HepG2 (cell line): ENCODE results near the gene EIF4H. TPM values are rescaled to one million over a fixed set of nuclear protein-coding genes. Genes with fewer than 3 reads are reported as not detected.

Experiments
- ASH2L ChIP-seq: fragments of 300-600, 200-600 bp; sonication (generic); IDR thresholded peaks from 2 replicates; pipeline ENCODE4 v1.7.0; 2017; ENCODE audit warnings: low read depth, mild to moderate bottlenecking, moderate library complexity, mixed read lengths, low read length; ENCODE audit not compliant: insufficient read length
- DDIT3 ChIP-seq: sonication (generic); formaldehyde crosslinking; IDR thresholded peaks from 2 replicates; pipeline ENCODE4 v1.4.0; 2020; ENCODE audit warnings: mild to moderate bottlenecking, missing genetic modification reagents
- FOXK2 ChIP-seq: fragments of 450-650 bp; IDR thresholded peaks from 2 replicates; pipeline ENCODE4 v1.6.1; 2016
- HES4 ChIP-seq: sonication (generic); formaldehyde crosslinking; IDR thresholded peaks from 2 replicates; pipeline ENCODE4 v1.9.0; 2021; ENCODE audit warnings: mild to moderate bottlenecking, missing genetic modification reagents, borderline replicate concordance
- HHEX ChIP-seq: IDR thresholded peaks from 2 replicates; pipeline ENCODE4 v1.6.1; 2016; ENCODE audit warnings: control low read depth
- HMG20B ChIP-seq: conservative IDR thresholded peaks from 2 replicates; pipeline ENCODE4 v1.6.1; 2016; ENCODE audit warnings: missing genetic modification reagents, missing compliant biosample characterization
- HOMEZ ChIP-seq: IDR thresholded peaks from 2 replicates; pipeline ENCODE4 v1.6.1; 2016; ENCODE audit warnings: low read depth
- MAFK ChIP-seq, 2 experiments: IDR thresholded peaks in 1 of 2; conservative IDR thresholded peaks in 1 of 2; 2 replicates each; pipeline ENCODE4 v1.6.1; 2011; ENCODE audit warnings: improper control_type of control experiment in 2 of 2, low read length in 2 of 2
- MED8 ChIP-seq: sonication (generic); formaldehyde crosslinking; IDR thresholded peaks from 2 replicates; pipeline ENCODE4 v1.8.1; 2023; ENCODE audit warnings: mild to moderate bottlenecking, missing genetic modification reagents; ENCODE audit not compliant: insufficient replicate concordance
- MXI1 ChIP-seq: IDR thresholded peaks from 3 replicates; pipeline ENCODE4 v1.6.1; 2012; ENCODE audit warnings: low read depth, low read length, inconsistent platforms, borderline replicate concordance
- NCOA2 ChIP-seq: sonication (generic); formaldehyde crosslinking; IDR thresholded peaks from 2 replicates; pipeline ENCODE4 v1.8.0; 2022; ENCODE audit warnings: inconsistent platforms
- POLR2G ChIP-seq: fragments of 200-400 bp; formaldehyde crosslinking; IDR thresholded peaks from 2 replicates; pipeline ENCODE4 v1.6.1; 2018; ENCODE audit warnings: mild to moderate bottlenecking, low read depth, low read length, moderate library complexity
- RNF2 ChIP-seq: fragments of 450-650 bp; conservative IDR thresholded peaks from 2 replicates; pipeline ENCODE4 v1.6.1; 2016; ENCODE audit warnings: low read depth
- SIX4 ChIP-seq: sonication (generic); formaldehyde crosslinking; IDR thresholded peaks from 2 replicates; pipeline ENCODE4 v1.4.0; 2020; ENCODE audit warnings: missing genetic modification reagents
- SNRNP70 ChIP-seq: fragments of 200-400 bp; formaldehyde crosslinking; IDR thresholded peaks from 2 replicates; pipeline ENCODE4 v1.6.1; 2017; ENCODE audit warnings: mild to moderate bottlenecking, low read depth, low read length, moderate library complexity
- THAP7 ChIP-seq: sonication (generic); formaldehyde crosslinking; IDR thresholded peaks from 2 replicates; pipeline ENCODE4 v1.8.1; 2023; ENCODE audit warnings: mild to moderate bottlenecking, missing genetic modification reagents
- TOE1 ChIP-seq: sonication (generic); formaldehyde crosslinking; IDR thresholded peaks from 2 replicates; pipeline ENCODE4 v1.4.0; 2020; ENCODE audit warnings: mild to moderate bottlenecking, missing genetic modification reagents
- TSC22D2 ChIP-seq: sonication (generic); formaldehyde crosslinking; IDR thresholded peaks from 2 replicates; pipeline ENCODE4 v1.5.1; 2020; ENCODE audit warnings: missing genetic modification reagents, mild to moderate bottlenecking, borderline replicate concordance
- ZNF180 ChIP-seq: sonication (generic); formaldehyde crosslinking; IDR thresholded peaks from 2 replicates; pipeline ENCODE4 v1.4.0; 2020; ENCODE audit warnings: low read depth, missing genetic modification reagents, borderline replicate concordance
- ZNF276 ChIP-seq: sonication (generic); formaldehyde crosslinking; IDR thresholded peaks from 2 replicates; pipeline ENCODE4 v1.4.0; 2020; ENCODE audit warnings: mild to moderate bottlenecking, low read depth, missing genetic modification reagents
- ZNF34 ChIP-seq: sonication (generic); formaldehyde crosslinking; IDR thresholded peaks from 2 replicates; pipeline ENCODE4 v1.4.0; 2020; ENCODE audit warnings: mild to moderate bottlenecking, missing genetic modification reagents, borderline replicate concordance
- ZNF530 ChIP-seq: sonication (generic); formaldehyde crosslinking; IDR thresholded peaks from 2 replicates; pipeline ENCODE4 v1.5.0; 2020; ENCODE audit warnings: low read depth, mild to moderate bottlenecking, missing genetic modification reagents
- ZNF660 ChIP-seq: sonication (generic); formaldehyde crosslinking; IDR thresholded peaks from 2 replicates; pipeline ENCODE4 v1.5.1; 2020; ENCODE audit warnings: mild to moderate bottlenecking, low read depth, missing genetic modification reagents, borderline replicate concordance
- ZNF7 ChIP-seq: IDR thresholded peaks from 2 replicates; pipeline ENCODE4 v1.6.1; 2016; ENCODE audit warnings: missing biosample characterization, missing genetic modification reagents
- ZNF724P ChIP-seq: sonication (generic); formaldehyde crosslinking; IDR thresholded peaks from 2 replicates; pipeline ENCODE4 v1.8.0; 2022; ENCODE audit warnings: missing genetic modification reagents, borderline replicate concordance
- ZNF816 ChIP-seq: sonication (generic); formaldehyde crosslinking; IDR thresholded peaks from 2 replicates; pipeline ENCODE4 v1.8.0; 2022; ENCODE audit warnings: missing genetic modification reagents, mild to moderate bottlenecking, borderline replicate concordance
- ZNF841 ChIP-seq: sonication (generic); formaldehyde crosslinking; IDR thresholded peaks from 2 replicates; pipeline ENCODE4 v1.8.1; 2023; ENCODE audit warnings: missing genetic modification reagents, borderline replicate concordance
- polyA plus RNA-seq, 8 experiments: library from polyadenylated mRNA; depleted of rRNA in 3 of 8; stranded (reverse) in 7 of 8; unstranded in 1 of 8; fragments of >200 nt; fragmentation: Illumina TruSeq in 4 of 8; extraction: Trizol in 4 of 8; gene quantifications; 2 replicates each; pipeline versions ENCODE4 v1.2.1 to v1.2.3, GENCODE V29; 2011 to 2016; ENCODE audit warnings: low read depth in 4 of 8, missing spikeins in 1 of 8, mixed read lengths in 1 of 8; ENCODE audit not compliant: insufficient read depth in 1 of 8
- total RNA-seq, 5 experiments: library from RNA; depleted of rRNA; stranded (reverse); fragments of >200 nt; fragmentation: Illumina TruSeq; extraction: Trizol; gene quantifications; 2 replicates each; pipeline ENCODE4 v1.2.3, GENCODE V29; 2016; ENCODE audit warnings: low read depth in 1 of 5

The EIF4H gene
- total and polyA plus RNA-seq, 2 of the 13 experiments (the other 11 are each of a cell fraction or from before 2014, with no cell fraction given) = 232 to 321 TPM

GRCh38 chr7:74173866-74174605 is at the start of gene EIF4H (continued):
- no peak; the same call in 1 of the 2 replicates for TF ChIP-seq ZNF816
- TF ChIP-seq HOMEZ (CRISPR knock-in tag) = no peak
- TF ChIP-seq MAFK (conservative IDR thresholded peaks at IDR 0.05 in 1 of 2, IDR thresholded peaks at IDR 0.05 in 1 of 2; ENCODE audit: low read length in 2 of 2) = no peak
- TF ChIP-seq ZNF180 (CRISPR knock-in tag) = no peak
- TF ChIP-seq ZNF841 (CRISPR knock-in tag) = 0 out of 2 replicates have a peak, but pooled peaks have one; percentile 68
- TF ChIP-seq TSC22D2 (CRISPR knock-in tag) = no peak
- peak; percentile 47 for TF ChIP-seq MED8
- TF ChIP-seq ZNF7 (CRISPR knock-in tag) = peak; percentile 13; the same call in 1 of the 2 replicates
- peak; percentile 72; the same call in 1 of the 2 replicates for TF ChIP-seq ZNF724P (CRISPR knock-in tag)
- TF ChIP-seq ZNF660 = no peak
- no peak for TF ChIP-seq SNRNP70
- no peak for TF ChIP-seq DDIT3
- TF ChIP-seq FOXK2 = no peak
- TF ChIP-seq HHEX (CRISPR knock-in tag) = no peak
- 0 out of 2 replicates have a peak, but pooled peaks have one; percentile 30 for TF ChIP-seq ZNF34 (CRISPR knock-in tag)
- TF ChIP-seq ZNF530 (CRISPR knock-in tag) = no peak
- TF ChIP-seq ASH2L = peak; percentile 83
- TF ChIP-seq POLR2G = peak; percentile 77
- no peak for TF ChIP-seq THAP7 (CRISPR knock-in tag)
- TF ChIP-seq RNF2 = peak; percentile 92
- TF ChIP-seq TOE1 (CRISPR knock-in tag) = no peak
- TF ChIP-seq NCOA2 (CRISPR knock-in tag) = 0 out of 2 replicates have a peak, but pooled peaks have one; percentile 14
- peak; percentile 99; the same call in 2 of the 3 replicates for TF ChIP-seq MXI1
- TF ChIP-seq HMG20B = 0 out of 2 replicates have a peak, but pooled peaks have one; percentile 36
- TF ChIP-seq HES4 = peak; percentile 33
- TF ChIP-seq SIX4 (CRISPR knock-in tag) = peak; percentile 63; the same call in 1 of the 2 replicates
- peak; percentile 70; the same call in 1 of the 2 replicates for TF ChIP-seq ZNF276 (CRISPR knock-in tag)
